Measurements from ENCODE around the gene MRM1. TPM values are rescaled to one million over a fixed set of nuclear protein-coding genes. Genes with fewer than 3 reads are reported as not detected.

Gene MRM1
- total RNA-seq, 1 donor from 2014 or later: 2.6 TPM

- Mint-ChIP-seq H3K27ac (ENCODE audit: unreplicated experiment) (no peak overlapping the region), H3K36me3 (ENCODE audit: low read depth) (peaks cover 2% of the 10 kb centered on the region), H3K4me1 (ENCODE audit: low read depth) (peaks cover 16% of the 10 kb centered on the region), H3K4me3 (ENCODE audit: unreplicated experiment) (peak overlapping the region; percentile 73), H3K27me3 (ENCODE audit: low read depth) (peaks cover 80% of the 10 kb centered on the region), H3K9me3 (ENCODE audit: low read depth) (no peaks in the 10 kb centered on the region)
- no peak for DNase-seq (ENCODE audit: low spot score)
- TF ChIP-seq CTCF (IDR thresholded peaks at IDR 0.05): peak; percentile 9
Measured at GRCh38 chr17:36641877-36642845, 40.8 kb downstream of the MRM1 start.

- no peak for DNase-seq (ENCODE audit: low spot score)
- Mint-ChIP-seq H3K27me3 (ENCODE audit: low read depth) (peaks cover 73% of the 10 kb centered on the region), H3K27ac (ENCODE audit: unreplicated experiment) (no peak overlapping the region), H3K4me1 (ENCODE audit: low read depth) (peaks cover 16% of the 10 kb centered on the region), H3K4me3 (ENCODE audit: unreplicated experiment) (no peak overlapping the region), H3K9me3 (ENCODE audit: low read depth) (no peaks in the 10 kb centered on the region), H3K36me3 (ENCODE audit: low read depth) (peaks cover 2% of the 10 kb centered on the region)
- no peak for TF ChIP-seq CTCF (IDR thresholded peaks at IDR 0.05)
Measured at GRCh38 chr17:36643086-36643685, 41.8 kb downstream of the MRM1 start.

GRCh38 chr17:36645422-36645821, 44.0 kb downstream of the MRM1 start:
- DNase-seq (ENCODE audit: low spot score): no peak
- Mint-ChIP-seq H3K4me3 (ENCODE audit: unreplicated experiment) (no peak overlapping the region), H3K4me1 (ENCODE audit: low read depth) (peaks cover 16% of the 10 kb centered on the region), H3K9me3 (ENCODE audit: low read depth) (no peaks in the 10 kb centered on the region), H3K36me3 (ENCODE audit: low read depth) (peaks cover 2% of the 10 kb centered on the region), H3K27me3 (ENCODE audit: low read depth) (peaks cover 70% of the 10 kb centered on the region), H3K27ac (ENCODE audit: unreplicated experiment) (no peak overlapping the region)
- TF ChIP-seq CTCF (IDR thresholded peaks at IDR 0.05): no peak

DNA sequence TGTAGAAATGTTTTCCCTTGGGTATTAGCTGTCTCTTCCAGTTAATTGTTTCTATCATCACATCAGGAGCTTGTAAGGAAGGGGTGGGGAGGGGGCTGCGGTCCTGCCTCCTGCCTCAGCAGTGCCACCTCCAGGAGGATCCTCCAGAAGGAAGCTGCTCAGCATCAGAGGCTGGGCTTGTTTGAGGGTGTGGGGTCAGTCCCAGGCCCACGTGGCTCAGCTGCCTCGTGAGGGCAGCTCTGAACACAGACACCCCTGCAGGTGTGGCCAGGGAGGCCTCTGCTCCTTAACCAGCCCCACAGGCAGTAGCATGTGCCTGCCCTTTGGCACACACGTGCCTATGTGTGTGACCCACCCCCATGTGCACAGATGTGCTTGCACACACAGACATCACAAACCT, 46.3 kb downstream of the MRM1 start:
- Mint-ChIP-seq H3K4me1 (ENCODE audit: low read depth) (peaks cover 3% of the 10 kb centered on the region), H3K4me3 (ENCODE audit: unreplicated experiment) (no peak overlapping the region), H3K36me3 (ENCODE audit: low read depth) (peaks cover 2% of the 10 kb centered on the region), H3K9me3 (ENCODE audit: low read depth) (no peaks in the 10 kb centered on the region), H3K27me3 (ENCODE audit: low read depth) (peaks cover 70% of the 10 kb centered on the region), H3K27ac (ENCODE audit: unreplicated experiment) (no peak overlapping the region)
- TF ChIP-seq CTCF (IDR thresholded peaks at IDR 0.05): no peak
- DNase-seq (ENCODE audit: low spot score): no peak

- Mint-ChIP-seq H3K9me3 (ENCODE audit: low read depth) (no peaks in the 10 kb centered on the region), H3K4me1 (ENCODE audit: low read depth) (no peaks in the 10 kb centered on the region), H3K4me3 (ENCODE audit: unreplicated experiment) (no peak overlapping the region), H3K27me3 (ENCODE audit: low read depth) (peaks cover 58% of the 10 kb centered on the region), H3K36me3 (ENCODE audit: low read depth) (peaks cover 2% of the 10 kb centered on the region), H3K27ac (ENCODE audit: unreplicated experiment) (no peak overlapping the region)
- no peak for TF ChIP-seq CTCF (IDR thresholded peaks at IDR 0.05)
- no peak for DNase-seq (ENCODE audit: low spot score)
Measured at GRCh38 chr17:36650096-36650775, 48.9 kb downstream of the MRM1 start.

All from chondrocyte (in vitro differentiated cells).